Activated naive CD4-positive, alpha-beta T cell treated with anti-CD3 and anti-CD28 coated beads, Interleukin-2, amount 50 U/mL, for 16 hours (primary cell): Measurements from ENCODE around the gene LRRC61.
"Not testable (repeated sequence)": the region's sequence is repeated elsewhere in the genome, so short reads cannot be mapped to it uniquely, and the experiment has no call there.

ENCODE experiments used
- DNase-seq: peaks from one replicate; pipeline ENCODE4 v3.0.0-alpha.2; 2020

LRRC61 gene

GRCh38 chr7:150322833-150323681, at the start of gene LRRC61, which contains the start of gene ACTR3C:
Gene LRRC61 (plus strand): TSS chr7:150323355. CDS start chr7:150336862, 13,507 bp downstream.
Gene ACTR3C (minus strand): TSS chr7:150323545. CDS start chr7:150295296, 28,249 bp downstream.
- peak; percentile 66 for DNase-seq

GRCh38 chr7:150276132-150276695, 46.9 kb upstream of the LRRC61 start:
- peak; percentile 15 for DNase-seq

- not testable (repeated sequence) for DNase-seq
These were observed 44.8 kb upstream of the LRRC61 start for GRCh38 chr7:150278383-150278782.

GRCh38 chr7:150281681-150282403, 41.3 kb upstream of the LRRC61 start:
- not testable (repeated sequence) for DNase-seq

GRCh38 chr7:150283111-150283510, 40.0 kb upstream of the LRRC61 start:
- not testable (repeated sequence) for DNase-seq

- not testable (repeated sequence) for DNase-seq
These were observed 39.5 kb upstream of the LRRC61 start for GRCh38 chr7:150283608-150284007.

GRCh38 chr7:150285849-150286754, 37.1 kb upstream of the LRRC61 start:
- peak; percentile 21 for DNase-seq

GRCh38 chr7:150287815-150288214, 35.3 kb upstream of the LRRC61 start:
- not testable (repeated sequence) for DNase-seq

- not testable (repeated sequence) for DNase-seq
These were observed 34.3 kb upstream of the LRRC61 start for GRCh38 chr7:150288816-150289215.

GRCh38 chr7:150290317-150290716, 32.8 kb upstream of the LRRC61 start:
- not testable (repeated sequence) for DNase-seq

- DNase-seq: not testable (repeated sequence)
These were observed 28.1 kb upstream of the LRRC61 start for GRCh38 chr7:150295027-150295426.

- not testable (repeated sequence) for DNase-seq
These were observed 27.5 kb upstream of the LRRC61 start for GRCh38 chr7:150295614-150296013.

- DNase-seq: not testable (repeated sequence)
These were observed 26.4 kb upstream of the LRRC61 start for GRCh38 chr7:150296802-150297201.

GRCh38 chr7:150297978-150298377, 25.2 kb upstream of the LRRC61 start:
- DNase-seq: not testable (repeated sequence)

- not testable (repeated sequence) for DNase-seq
These were observed 20.2 kb upstream of the LRRC61 start for GRCh38 chr7:150302908-150303310.

GRCh38 chr7:150304499-150305258, 18.5 kb upstream of the LRRC61 start:
- DNase-seq: not testable (repeated sequence)

GRCh38 chr7:150305259-150305902, 17.8 kb upstream of the LRRC61 start:
- DNase-seq: not testable (repeated sequence)

- not testable (repeated sequence) for DNase-seq
These were observed 17.3 kb upstream of the LRRC61 start for GRCh38 chr7:150305903-150306284.

GRCh38 chr7:150306377-150306776, 16.8 kb upstream of the LRRC61 start:
- not testable (repeated sequence) for DNase-seq

- DNase-seq: no peak
These were observed 16.0 kb upstream of the LRRC61 start for GRCh38 chr7:150307129-150307528.

GRCh38 chr7:150307904-150308303, 15.3 kb upstream of the LRRC61 start:
- DNase-seq: no peak
